K562 (cell line): ENCODE measurements around the gene ALDOC. TPM values are rescaled to one million over a fixed set of nuclear protein-coding genes. Genes with fewer than 3 reads are reported as not detected.

Experiments
- ATF2 ChIP-seq: sonication (generic); formaldehyde crosslinking; IDR thresholded peaks from 2 replicates; pipeline ENCODE4 v1.8.1; 2022; ENCODE audit warnings: missing genetic modification reagents
- CREB5 ChIP-seq: fragments of 250-450 bp; sonication (Bioruptor Pico); IDR thresholded peaks from 2 replicates; pipeline ENCODE4 v1.5.0; 2020; ENCODE audit warnings: mild to moderate bottlenecking
- ELK3 ChIP-seq: fragments of 450-650 bp; formaldehyde crosslinking; IDR thresholded peaks from 2 replicates; pipeline ENCODE4 v1.4.0; 2020; ENCODE audit warnings: mild to moderate bottlenecking
- ETV6 ChIP-seq, 3 experiments: fragments of 150-350 bp in 1 of 3; sonication (generic) in 1 of 3; formaldehyde crosslinking in 1 of 3; IDR thresholded peaks; 2 replicates each; pipeline versions ENCODE4 v1.6.1 to v1.8.0; 2014 to 2022; ENCODE audit warnings: borderline replicate concordance in 2 of 3, low read depth in 2 of 3, antibody characterized with exemption in 1 of 3, low read length in 1 of 3, mild to moderate bottlenecking in 1 of 3, missing genetic modification reagents in 1 of 3
- GATAD2B ChIP-seq: fragments of 450-650 bp; IDR thresholded peaks from 2 replicates; pipeline ENCODE4 v1.6.1; 2017; ENCODE audit warnings: mild to moderate bottlenecking, borderline replicate concordance
- HDAC2 ChIP-seq: fragments of 450-650 bp; IDR thresholded peaks from 2 replicates; pipeline ENCODE4 v1.6.1; 2016; ENCODE audit warnings: mild to moderate bottlenecking
- HMGXB4 ChIP-seq: sonication (generic); formaldehyde crosslinking; IDR thresholded peaks from 2 replicates; pipeline ENCODE4 v1.8.1; 2023; ENCODE audit warnings: mild to moderate bottlenecking, missing genetic modification reagents
- IFI16 ChIP-seq: fragments of 250-450 bp; sonication (Bioruptor Pico); IDR thresholded peaks from 2 replicates; pipeline ENCODE4 v2.1.2; 2022; ENCODE audit warnings: mild to moderate bottlenecking, inconsistent platforms
- KDM1A ChIP-seq, 2 experiments: fragments of 450-650 bp; IDR thresholded peaks; 2 replicates each; pipeline ENCODE4 v1.6.1; 2016; ENCODE audit warnings: mild to moderate bottlenecking in 2 of 2
- PHTF2 ChIP-seq: fragments of 250-450 bp; sonication (Bioruptor Pico); IDR thresholded peaks from 2 replicates; pipeline ENCODE4 v1.5.0; 2021; ENCODE audit warnings: mild to moderate bottlenecking
- SMC3 ChIP-seq: conservative IDR thresholded peaks from 2 replicates; pipeline ENCODE4 v1.6.1; 2011; ENCODE audit warnings: low read depth, low read length, improper control_type of control experiment; ENCODE audit not compliant: insufficient read depth
- SNRNP70 ChIP-seq: fragments of 200-400 bp; formaldehyde crosslinking; optimal IDR thresholded peaks from 2 replicates; pipeline ENCODE3; 2017; ENCODE audit warnings: low read depth, low read length
- SREBF1 ChIP-seq: fragments of 150-350 bp; IDR thresholded peaks from 2 replicates; pipeline ENCODE4 v1.6.1; 2014; ENCODE audit warnings: antibody characterized with exemption, low read depth, low read length, borderline replicate concordance
- TFAM ChIP-seq: fragments of 250-450 bp; sonication (Bioruptor Pico); conservative IDR thresholded peaks from 2 replicates; pipeline ENCODE4 v1.5.0; 2021; ENCODE audit warnings: mild to moderate bottlenecking, moderate library complexity
- ZKSCAN8 ChIP-seq: fragments of 200-800 bp; sonication (Bioruptor generic); IDR thresholded peaks from 2 replicates; pipeline ENCODE4 v1.6.1; 2016; ENCODE audit warnings: missing genetic modification characterization, missing compliant biosample characterization
- ZNF518B ChIP-seq: fragments of 250-450 bp; sonication (Bioruptor Pico); IDR thresholded peaks from 2 replicates; pipeline ENCODE4 v1.5.0; 2021; ENCODE audit warnings: mild to moderate bottlenecking, moderate library complexity
- ZNF551 ChIP-seq: fragments of 250-450 bp; sonication (Bioruptor Pico); IDR thresholded peaks from 2 replicates; pipeline ENCODE4 v1.5.0; 2021; ENCODE audit warnings: mild to moderate bottlenecking, moderate library complexity
- ZNF780A ChIP-seq: fragments of 250-450 bp; sonication (Bioruptor Pico); IDR thresholded peaks from 2 replicates; pipeline ENCODE4 v1.5.0; 2021; ENCODE audit warnings: mild to moderate bottlenecking
- polyA plus RNA-seq, 8 experiments: library from polyadenylated mRNA; depleted of rRNA in 4 of 8; stranded (reverse) in 5 of 8; unstranded in 3 of 8; fragments of >200 nt; fragmentation: Nextera tagmentation in 2 of 8; fragmentation: Illumina TruSeq in 1 of 8; extraction: Ambion mirVana in 2 of 8; extraction: Trizol in 1 of 8; gene quantifications; 2 replicates each; pipeline versions ENCODE4 v1.2.1 to v1.2.3, GENCODE V29; 2011 to 2014; ENCODE audit warnings: inconsistent platforms in 1 of 8, missing spikeins in 1 of 8
- total RNA-seq, 7 experiments: library from RNA; depleted of rRNA in 6 of 7; stranded (reverse); fragments of >200 nt in 6 of 7; fragmentation: Illumina TruSeq in 2 of 7; extraction: Trizol in 2 of 7; gene quantifications; 2 replicates each; pipeline versions ENCODE4 v1.2.1 to v1.2.3, GENCODE V29; 2011 to 2021; ENCODE audit warnings: low replicate concordance in 1 of 7

Gene ALDOC
- total and polyA plus RNA-seq, 9 of the 15 experiments (the other 6 are each of a cell fraction or from before 2014, with no cell fraction given): 43.2 to 263 (median 99.2) TPM

- no peak for TF ChIP-seq ZNF551 (CRISPR knock-in tag)
- TF ChIP-seq IFI16: no peak
- TF ChIP-seq GATAD2B: no peak
- TF ChIP-seq ETV6 (IDR thresholded peaks at IDR 0.05; ENCODE audit: borderline replicate concordance in 1 of 2, low read depth in 2 of 2, low read length in 1 of 2): no peak
- TF ChIP-seq ETV6 (CRISPR knock-in tag; IDR thresholded peaks at IDR 0.05; ENCODE audit: borderline replicate concordance): no peak
- 0 out of 2 replicates have a peak, but pooled peaks have one; percentile 2 for TF ChIP-seq SMC3
- no peak for TF ChIP-seq ZNF780A
- TF ChIP-seq HMGXB4 (CRISPR knock-in tag): peak; percentile 70; the same call in 1 of the 2 replicates
- TF ChIP-seq SNRNP70: no peak
- TF ChIP-seq ELK3: no peak
- no peak for TF ChIP-seq SREBF1
- TF ChIP-seq ATF2: no peak
- TF ChIP-seq PHTF2 (CRISPR knock-in tag): no peak
- no peak for TF ChIP-seq KDM1A (IDR thresholded peaks at IDR 0.05)
- TF ChIP-seq HDAC2: no peak
- no peak for TF ChIP-seq TFAM (CRISPR knock-in tag)
- TF ChIP-seq ZNF518B (CRISPR knock-in tag): no peak
- no peak for TF ChIP-seq CREB5 (CRISPR knock-in tag)
- no peak for TF ChIP-seq ZKSCAN8 (CRISPR knock-in tag)
Observed at GRCh38 chr17:28571361-28572122, 5.2 kb downstream of the ALDOC start, which contains the start of gene PIGS (continued).
